IMR-90 (cell line): ENCODE results near the gene ZFTA. TPM values are rescaled to one million over a fixed set of nuclear protein-coding genes. Genes with fewer than 3 reads are reported as not detected.

Source experiments
- ATAC-seq: fragments of 200-7000 bp; cut with Tn5 transposase; 2 replicates; pipeline ENCODE4 v1.9.1; 2020; ENCODE audit warnings: low read depth, mild to moderate bottlenecking, moderate library complexity
- BruUV-seq: library from RNA; stranded (reverse); fragments of 400-500 nt; replicated peaks from 2 replicates; lab custom pipeline; 2021; lab: Mats Ljungman, UMichigan
- CTCF ChIA-PET: fragments of 300-600 bp; formaldehyde crosslinking; extraction: SDS; loops from one replicate; lab custom pipeline; 2021; ENCODE audit warnings: antibody characterized with exemption; lab: Yijun Ruan, JAX
- POLR2A ChIA-PET: fragments of 300-600 bp; sonication (Branson Sonifier 250); formaldehyde crosslinking; loops from one replicate; lab custom pipeline; 2022; ENCODE audit warnings: antibody characterized with exemption; ENCODE audit not compliant: unreplicated experiment; lab: Charles Lee
- DNase-seq: peaks from one replicate; pipeline ENCODE4 v3.0.0; 2013
- H2AFZ ChIP-seq: replicated peaks from 2 replicates; pipeline ENCODE3; 2013; ENCODE audit warnings: low read length, mild to moderate bottlenecking; ENCODE audit not compliant: poor library complexity
- H2AK5ac ChIP-seq: 2 replicates; pipeline ENCODE4 v1.6.1; 2013; ENCODE audit warnings: low read depth, low read length, inconsistent platforms
- H2AK9ac ChIP-seq: replicated peaks from 2 replicates; pipeline ENCODE3; 2013; ENCODE audit warnings: mild to moderate bottlenecking, low read depth, low read length, moderate library complexity; ENCODE audit not compliant: poor library complexity
- H2BK120ac ChIP-seq: 2 replicates; pipeline ENCODE4 v1.6.1; 2013; ENCODE audit warnings: low read depth, low read length, inconsistent platforms
- H2BK15ac ChIP-seq: 3 replicates; pipeline ENCODE4 v1.6.1; 2013; ENCODE audit warnings: low read depth, low read length, inconsistent platforms
- H2BK20ac ChIP-seq: 2 replicates; pipeline ENCODE4 v1.6.1; 2013; ENCODE audit warnings: low read depth, mild to moderate bottlenecking, inconsistent platforms, low read length, moderate library complexity
- H2BK5ac ChIP-seq: 2 replicates; pipeline ENCODE4 v1.6.1; 2013; ENCODE audit warnings: mild to moderate bottlenecking, low read depth, low read length, inconsistent platforms; ENCODE audit not compliant: poor library complexity, severe bottlenecking
- H3K14ac ChIP-seq: replicated peaks from 2 replicates; pipeline ENCODE4 v1.6.1; 2013; ENCODE audit warnings: low read depth, low read length, inconsistent platforms
- H3K18ac ChIP-seq: 2 replicates; pipeline ENCODE4 v1.6.1; 2013; ENCODE audit warnings: low read depth, low read length, control low read depth
- H3K23ac ChIP-seq: 2 replicates; pipeline ENCODE4 v1.6.1; 2013; ENCODE audit warnings: low read depth, low read length, inconsistent platforms
- H3K27ac ChIP-seq: 2 replicates; pipeline ENCODE4 v1.5.1; 2013; ENCODE audit warnings: mild to moderate bottlenecking, control low read depth, low read length; ENCODE audit not compliant: insufficient read depth
- H3K27me3 ChIP-seq: 2 replicates; pipeline ENCODE4 v1.6.1; 2013; ENCODE audit warnings: low read length; ENCODE audit not compliant: control insufficient read depth, insufficient read depth
- H3K36me3 ChIP-seq: 2 replicates; pipeline ENCODE4 v1.6.1; 2013; ENCODE audit warnings: low read length, mixed read lengths; ENCODE audit not compliant: control insufficient read depth, insufficient read depth
- H3K4ac ChIP-seq: 2 replicates; pipeline ENCODE4 v1.6.1; 2013; ENCODE audit warnings: low read depth, low read length, inconsistent platforms
- H3K4me1 ChIP-seq: 2 replicates; pipeline ENCODE4 v1.6.1; 2013; ENCODE audit warnings: low read length, mixed read lengths; ENCODE audit not compliant: control insufficient read depth, insufficient read depth
- H3K4me2 ChIP-seq: 2 replicates; pipeline ENCODE4 v1.6.1; 2013; ENCODE audit warnings: low read depth, mild to moderate bottlenecking, control low read depth, low read length, moderate library complexity
- H3K4me3 ChIP-seq: 2 replicates; pipeline ENCODE4 v1.5.1; 2013; ENCODE audit warnings: low read depth, mild to moderate bottlenecking, control low read depth, low read length, moderate library complexity; ENCODE audit not compliant: insufficient read depth
- H3K56ac ChIP-seq: 2 replicates; pipeline ENCODE4 v1.6.1; 2013; ENCODE audit warnings: low read length, inconsistent platforms; ENCODE audit not compliant: insufficient read depth; ENCODE audit errors: extremely low read depth
- H3K79me1 ChIP-seq, 2 experiments: 2 replicates each; pipeline ENCODE4 v1.6.1; 2013; ENCODE audit warnings: low read length in 2 of 2, inconsistent platforms in 1 of 2, low read depth in 1 of 2
- H3K9ac ChIP-seq: 2 replicates; pipeline ENCODE4 v1.6.1; 2013; ENCODE audit warnings: low read depth, low read length, control low read depth
- H3K9me1 ChIP-seq: 2 replicates; pipeline ENCODE4 v1.6.1; 2013; ENCODE audit warnings: low read length, inconsistent platforms; ENCODE audit not compliant: insufficient read depth
- H3K9me3 ChIP-seq: 2 replicates; pipeline ENCODE4 v1.6.1; 2013; ENCODE audit warnings: low read length; ENCODE audit not compliant: control insufficient read depth, insufficient read depth
- H4K20me1 ChIP-seq: 2 replicates; pipeline ENCODE4 v1.6.1; 2013; ENCODE audit warnings: low read length, inconsistent platforms; ENCODE audit not compliant: insufficient read depth
- H4K5ac ChIP-seq: 2 replicates; pipeline ENCODE4 v1.6.1; 2013; ENCODE audit warnings: mild to moderate bottlenecking, low read depth, low read length, control low read depth
- H4K8ac ChIP-seq, 2 experiments: 2 replicates each; pipeline ENCODE4 v1.6.1; 2013; ENCODE audit warnings: low read depth in 2 of 2, low read length in 2 of 2, control low read depth in 1 of 2, inconsistent platforms in 1 of 2
- H4K91ac ChIP-seq: 2 replicates; pipeline ENCODE4 v1.6.1; 2013; ENCODE audit warnings: low read depth, low read length, inconsistent platforms; ENCODE audit not compliant: insufficient read depth
- MAZ ChIP-seq: IDR thresholded peaks from 2 replicates; pipeline ENCODE4 v1.6.1; 2012; ENCODE audit warnings: low read depth, mild to moderate bottlenecking, low read length, improper control_type of control experiment, moderate library complexity, borderline replicate concordance
- RAD21 ChIP-seq: IDR thresholded peaks from 2 replicates; pipeline ENCODE4 v1.6.1; 2012; ENCODE audit warnings: low read length, improper control_type of control experiment
- WGBS, 2 experiments: methylation state at CpG; one replicate each; pipeline versions ENCODE4 v1.1.5 to v1.1.7; 2013; ENCODE audit warnings: missing lambda C conversion rate in 2 of 2; ENCODE audit not compliant: insufficient read length in 1 of 2; ENCODE audit errors: extremely low coverage in 2 of 2; 5-methylcytosine and 5-hydroxymethylcytosine counted together
- dilution Hi-C: fragments of 300-500 bp; cut with HindIII; formaldehyde crosslinking; loops from one replicate; pipeline ENCODE4 v1.14.3; 2018; ENCODE audit warnings: low sequenced_read_pairs; ENCODE audit not compliant: unreplicated experiment
- in situ Hi-C: fragments of 300-500 bp; cut with MboI; formaldehyde crosslinking; loops from 3 replicates; pipeline ENCODE4 v1.14.3; 2019; ENCODE audit warnings: low sequenced_read_pairs, inconsistent platforms, mixed read lengths
- intact Hi-C: fragments of 100-400 bp; cut with micrococcal nuclease; formaldehyde crosslinking; loops from 2 replicates; pipeline ENCODE4 v1.10.0; 2022
- polyA plus RNA-seq, 3 experiments: library from polyadenylated mRNA; depleted of rRNA; stranded (reverse); fragments of >200 nt; gene quantifications; 2 replicates each; pipeline ENCODE4 v1.2.3, GENCODE V29; 2012; ENCODE audit warnings: low replicate concordance in 1 of 3
- total RNA-seq: library from RNA; depleted of rRNA; stranded (reverse); fragments of >200 nt; gene quantifications from 2 replicates; pipeline ENCODE4 v1.2.3, GENCODE V29; 2012

ZFTA gene
- total and polyA plus RNA-seq, 2 of the 4 experiments (the other 2 are of a cell fraction), result 5.4 to 8.1 TPM

- intact Hi-C loops, result no loop called here
- Histone ChIP-seq H4K20me1 (peaks cover 2% of the 10 kb centered on the region; the same call in 1 of the 2 replicates), H4K91ac (no peak overlapping the region), H3K4ac (no peak overlapping the region), H3K18ac (no peak overlapping the region), H2BK120ac (no peak overlapping the region), H3K36me3 (peaks cover 24% of the 10 kb centered on the region), H3K4me1 (no peaks in the 10 kb centered on the region), H2AK9ac (no peak overlapping the region), H3K23ac (no peak overlapping the region), H3K9me1 (no peaks in the 10 kb centered on the region), H3K56ac (no peak overlapping the region), H3K27me3 (no peaks in the 10 kb centered on the region), H2BK20ac (no peak overlapping the region), H2AK5ac (no peak overlapping the region), H3K27ac (no peak overlapping the region), H4K5ac (no peak overlapping the region), H3K79me1 (peaks cover 17 to 32% of the 10 kb centered on the region in 2 experiments), H3K9ac (no peak overlapping the region), H3K14ac (no peak overlapping the region), H3K4me3 (no peak overlapping the region), H3K9me3 (no peaks in the 10 kb centered on the region), H3K4me2 (no peak overlapping the region), H2BK15ac (no peak overlapping the region), H2BK5ac (no peak overlapping the region), H4K8ac (no peak overlapping the region), H2AFZ (no peak overlapping the region)
- DNase-seq (no peak), ATAC-seq (no peak)
- dilution Hi-C loops, result no loop called here
- CTCF ChIA-PET, result interaction anchor here (0.6 to 1.0 kb wide), 2 partner anchors 11 to 164 kb away, joined by 3 read pairs; no protein-coding TSS in a partner anchor
- WGBS, 2 experiments, result 100% methylated on average over 3 of the region's 4 CpGs; no CpG with 5 or more reads in 1 of the 2 experiments
- TF ChIP-seq MAZ, result no peak
- no peak for TF ChIP-seq RAD21
- POLR2A ChIA-PET, result no interaction called here
- no TSS peak for BruUV-seq
- in situ Hi-C loops, result no loop called here
These were observed 19.0 kb downstream of the ZFTA start for GRCh38 chr11:63749624-63750023.
